GM21360 (cell line): Measurements from ENCODE around the gene GPX6.
"Not testable (repeated sequence)": the region's sequence is repeated elsewhere in the genome, so short reads cannot be mapped to it uniquely, and the experiment has no call there.

Source experiments
- ATAC-seq: cut with Tn5 transposase; IDR thresholded peaks from one replicate; pipeline ENCODE4 v1.9.1; 2021; ENCODE audit warnings: mild to moderate bottlenecking, moderate library complexity; ENCODE audit not compliant: unreplicated experiment

GPX6 gene

DNA sequence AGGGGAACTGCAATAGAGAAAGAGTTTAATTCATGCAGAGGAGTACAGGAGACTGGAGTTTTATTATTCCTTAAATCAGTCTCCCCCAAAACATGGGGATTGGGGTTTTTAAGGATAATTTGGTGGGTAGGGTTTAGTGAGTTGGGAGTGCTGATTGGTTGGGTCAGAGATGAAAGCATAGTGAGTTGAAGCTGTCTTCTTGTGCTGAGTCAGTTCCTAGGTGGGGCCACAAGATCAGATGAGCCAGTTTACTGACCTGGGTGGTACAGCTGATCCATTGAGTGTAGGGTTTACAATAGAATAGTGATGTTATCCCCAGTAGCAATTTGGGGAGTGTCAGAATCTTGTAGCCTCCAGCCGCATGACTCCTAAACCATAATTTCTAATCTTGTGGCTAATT, 29.1 kb downstream of the GPX6 start:
- no peak for ATAC-seq

GRCh38 chr6:28485482-28485881, 30.1 kb downstream of the GPX6 start:
- ATAC-seq: no peak

DNA sequence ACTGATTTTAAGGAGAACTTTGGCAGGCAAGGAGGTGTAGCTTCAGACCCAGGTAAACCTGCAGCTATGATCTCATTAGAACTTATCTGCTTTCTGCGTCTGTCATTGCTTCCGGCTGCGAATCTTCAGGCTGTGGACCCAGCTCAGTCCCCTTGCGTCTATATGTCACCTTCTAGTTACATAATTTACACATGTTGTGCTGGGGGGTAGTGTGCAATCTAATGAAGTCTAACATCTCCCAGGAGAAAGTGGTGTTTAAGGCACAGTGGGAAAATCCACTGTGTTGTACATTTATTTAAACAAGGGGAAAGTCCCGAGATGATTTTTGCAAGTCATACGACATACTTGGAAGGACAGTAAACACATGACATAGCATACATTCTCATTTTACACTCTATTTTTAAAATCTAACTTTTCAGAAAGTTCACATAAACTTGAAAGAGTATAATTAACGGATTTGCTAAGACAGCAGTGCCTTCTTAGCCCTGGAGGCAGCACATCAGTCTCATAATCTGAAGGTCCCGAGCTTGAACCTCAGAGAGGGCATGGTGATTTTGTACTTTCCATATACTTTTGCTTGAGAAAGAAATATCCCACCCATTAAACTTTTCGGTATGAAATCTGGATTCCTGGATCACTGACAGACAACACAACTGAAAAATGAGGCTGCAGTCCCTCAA, 35.2 kb downstream of the GPX6 start:
- ATAC-seq: no peak

DNA sequence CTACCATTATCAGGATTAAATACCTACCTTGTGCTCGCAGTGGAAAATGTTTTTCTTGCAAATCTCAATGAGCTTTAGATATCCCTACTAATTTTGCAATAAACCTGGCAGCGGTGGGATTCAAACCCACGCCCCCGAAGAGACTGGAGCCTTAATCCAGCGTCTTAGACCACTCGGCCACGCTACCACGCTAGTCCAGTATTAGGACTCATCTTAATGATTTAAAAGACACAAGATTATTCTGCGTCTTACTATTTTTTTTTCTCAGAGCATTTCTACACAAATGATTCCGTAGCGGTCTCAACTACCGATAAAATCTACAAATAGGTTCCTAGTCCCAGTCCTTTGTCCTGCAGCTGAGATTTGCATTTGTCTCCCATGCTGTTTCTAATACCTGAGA, 37.1 kb downstream of the GPX6 start:
- ATAC-seq: no peak

DNA sequence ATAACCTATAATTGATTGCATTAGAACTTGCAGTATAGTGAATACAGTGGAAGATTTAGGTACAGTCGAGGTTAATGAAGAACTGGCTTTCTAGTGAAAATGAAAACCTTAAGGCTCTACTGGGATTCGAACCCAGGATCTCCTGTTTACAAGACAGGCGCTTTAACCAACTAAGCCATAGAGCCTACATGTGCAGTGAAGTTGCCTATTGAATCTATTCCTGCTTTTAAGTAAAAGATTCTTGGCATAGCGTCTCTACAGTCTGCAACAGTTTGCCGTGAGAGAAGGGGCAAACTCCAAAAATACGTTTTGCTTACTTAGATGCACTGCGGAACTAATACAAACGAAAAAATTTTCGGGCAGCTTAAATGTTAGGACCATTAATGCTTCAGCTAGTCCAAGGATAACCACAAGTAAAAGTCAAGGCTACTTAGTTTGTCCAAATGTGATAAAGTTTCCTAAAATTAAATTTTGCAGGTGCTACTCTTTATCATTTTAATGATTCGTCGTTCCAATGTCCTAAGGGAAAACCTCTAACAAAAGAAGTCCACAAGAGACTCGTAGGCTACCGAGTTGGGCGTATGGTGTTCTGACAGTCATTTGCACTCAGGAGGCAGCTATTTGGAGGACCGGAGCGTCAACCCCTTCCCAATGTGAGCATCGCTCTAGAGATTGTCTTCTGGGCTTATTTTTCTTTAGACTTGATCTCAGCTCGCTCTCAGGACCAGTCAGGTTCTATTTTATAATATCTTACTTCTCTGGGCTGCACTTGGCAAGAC, 41.0 kb downstream of the GPX6 start:
- no peak for ATAC-seq

- ATAC-seq: not testable (repeated sequence)
Observed at GRCh38 chr6:28469153-28469745, 46.3 kb downstream of the GPX6 start.

GRCh38 chr6:28468056-28468455, 47.5 kb downstream of the GPX6 start:
- ATAC-seq: no peak

- ATAC-seq: no peak
Observed at GRCh38 chr6:28462401-28462800, 53.2 kb downstream of the GPX6 start.

DNA sequence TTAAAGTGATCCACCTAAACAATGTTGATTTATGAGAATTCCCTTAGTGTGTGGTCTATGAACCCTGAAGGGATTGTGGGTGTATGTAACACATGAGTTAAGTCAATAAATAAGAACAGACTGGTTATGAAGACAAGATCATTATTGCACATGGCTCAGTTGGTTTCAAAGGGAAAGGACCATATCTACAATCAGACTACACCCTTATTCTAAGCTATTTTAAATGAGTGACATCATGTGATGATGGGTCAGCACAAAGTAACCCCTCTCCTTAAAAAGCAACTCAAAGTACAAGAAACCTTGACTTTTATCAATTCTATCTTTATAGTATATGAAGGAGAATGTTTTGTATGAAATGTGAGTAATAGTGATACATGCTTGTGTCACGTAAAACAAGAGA, 57.0 kb downstream of the GPX6 start:
- ATAC-seq: no peak
